VCaP (cell line): ENCODE results near the gene CES4A.
"Not testable (repeated sequence)": the region's sequence is repeated elsewhere in the genome, so short reads cannot be mapped to it uniquely, and the experiment has no call there.

Experiments
- H3K27ac ChIP-seq: fragments of 450-650 bp; 2 replicates; pipeline ENCODE4 v1.5.1; 2017
- TF ChIP-seq, protein P1 (sequence below): fragments of 450-650 bp; conservative IDR thresholded peaks from 2 replicates; pipeline ENCODE4 v1.5.1; 2017; ENCODE audit warnings: mild to moderate bottlenecking, moderate library complexity

Gene CES4A

GRCh38 chr16:66988197-66988788, at the start of gene CES4A:
Gene CES4A (plus strand): TSS chr16:66988589. CDS start chr16:66988773, 184 bp downstream.
- no peak within 1 kb of the TSS for H3K27ac ChIP-seq
- TF ChIP-seq, protein P1, sequence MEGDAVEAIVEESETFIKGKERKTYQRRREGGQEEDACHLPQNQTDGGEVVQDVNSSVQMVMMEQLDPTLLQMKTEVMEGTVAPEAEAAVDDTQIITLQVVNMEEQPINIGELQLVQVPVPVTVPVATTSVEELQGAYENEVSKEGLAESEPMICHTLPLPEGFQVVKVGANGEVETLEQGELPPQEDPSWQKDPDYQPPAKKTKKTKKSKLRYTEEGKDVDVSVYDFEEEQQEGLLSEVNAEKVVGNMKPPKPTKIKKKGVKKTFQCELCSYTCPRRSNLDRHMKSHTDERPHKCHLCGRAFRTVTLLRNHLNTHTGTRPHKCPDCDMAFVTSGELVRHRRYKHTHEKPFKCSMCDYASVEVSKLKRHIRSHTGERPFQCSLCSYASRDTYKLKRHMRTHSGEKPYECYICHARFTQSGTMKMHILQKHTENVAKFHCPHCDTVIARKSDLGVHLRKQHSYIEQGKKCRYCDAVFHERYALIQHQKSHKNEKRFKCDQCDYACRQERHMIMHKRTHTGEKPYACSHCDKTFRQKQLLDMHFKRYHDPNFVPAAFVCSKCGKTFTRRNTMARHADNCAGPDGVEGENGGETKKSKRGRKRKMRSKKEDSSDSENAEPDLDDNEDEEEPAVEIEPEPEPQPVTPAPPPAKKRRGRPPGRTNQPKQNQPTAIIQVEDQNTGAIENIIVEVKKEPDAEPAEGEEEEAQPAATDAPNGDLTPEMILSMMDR: no peak

- H3K27ac ChIP-seq: no peak overlapping the region
- TF ChIP-seq, protein P1: no peak
Observed at GRCh38 chr16:66939366-66939765, 49.0 kb upstream of the CES4A start.

- TF ChIP-seq, protein P1: no peak
Observed at GRCh38 chr16:66940236-66940635, 48.2 kb upstream of the CES4A start.

GRCh38 chr16:66942981-66943380, 45.4 kb upstream of the CES4A start:
- no peak overlapping the region for H3K27ac ChIP-seq
- TF ChIP-seq, protein P1: no peak

More at GRCh38 chr16:66940236-66940635, 48.2 kb upstream of the CES4A start:
- H3K27ac ChIP-seq: no peak overlapping the region

DNA sequence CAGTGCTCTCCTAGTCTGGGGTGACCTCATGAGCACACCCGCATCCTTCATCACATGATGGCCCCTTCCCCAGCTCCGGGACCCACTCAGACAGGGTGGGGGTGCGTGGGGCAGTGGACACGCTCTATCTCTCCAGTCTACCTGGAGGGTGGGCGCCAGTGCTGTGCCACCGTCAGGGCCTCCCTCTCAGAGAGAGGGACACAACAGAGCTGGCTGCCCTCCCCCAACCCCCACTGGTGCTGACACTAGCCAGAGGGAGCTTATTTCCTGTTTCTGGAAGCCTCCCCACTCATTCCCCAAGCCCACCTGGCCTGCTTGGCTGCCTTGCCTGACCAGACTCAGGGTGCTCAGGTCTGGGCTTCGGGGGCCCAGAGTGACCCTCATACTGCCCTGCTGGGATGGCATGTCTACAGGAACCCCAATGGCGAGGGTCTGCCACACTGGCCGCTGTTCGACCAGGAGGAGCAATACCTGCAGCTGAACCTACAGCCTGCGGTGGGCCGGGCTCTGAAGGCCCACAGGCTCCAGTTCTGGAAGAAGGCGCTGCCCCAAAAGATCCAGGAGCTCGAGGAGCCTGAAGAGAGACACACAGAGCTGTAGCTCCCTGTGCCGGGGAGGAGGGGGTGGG, 44.8 kb upstream of the CES4A start:
- no peak overlapping the region for H3K27ac ChIP-seq
- TF ChIP-seq, protein P1: no peak

GRCh38 chr16:66944054-66944441, 44.3 kb upstream of the CES4A start:
- TF ChIP-seq, protein P1: no peak
- no peak overlapping the region for H3K27ac ChIP-seq

DNA sequence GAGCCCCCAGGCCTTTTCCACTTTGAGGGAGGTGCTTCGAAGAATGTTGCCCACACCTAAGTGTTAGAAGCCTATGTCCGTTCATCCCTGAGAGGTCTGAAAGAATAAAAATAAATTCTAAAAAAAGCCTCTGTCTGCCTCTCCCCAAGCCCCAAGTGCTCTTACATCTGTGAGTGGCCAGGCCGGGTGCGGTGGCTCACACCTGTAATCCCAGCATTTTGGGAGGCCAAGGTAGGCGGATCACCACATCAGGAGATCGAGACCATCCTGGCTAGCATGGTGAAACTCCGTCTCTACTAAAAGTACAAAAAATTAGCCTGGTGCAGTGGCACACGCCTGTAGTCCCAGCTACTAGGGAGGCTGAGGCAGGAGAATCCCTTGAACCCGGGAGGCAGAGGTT, 43.4 kb upstream of the CES4A start:
- H3K27ac ChIP-seq: not testable (repeated sequence)

DNA sequence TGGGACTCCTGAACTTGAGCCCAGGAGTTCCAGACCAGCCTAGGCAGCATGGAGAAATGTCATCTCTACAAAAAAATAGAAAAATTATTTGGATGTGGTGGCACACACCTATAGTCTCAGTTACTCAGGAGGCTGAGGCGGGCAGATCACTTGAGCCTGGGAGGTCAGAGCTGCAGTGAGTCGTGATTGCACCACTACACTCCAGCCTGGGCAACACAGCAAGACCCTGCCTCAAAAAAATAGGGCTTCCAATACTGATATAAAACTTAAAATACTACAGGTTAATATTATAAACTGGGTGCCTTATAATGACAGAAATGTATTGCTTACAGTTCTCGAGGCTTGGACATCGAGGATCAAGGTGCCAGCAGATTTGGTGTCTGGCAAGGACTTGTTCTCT, 42.5 kb upstream of the CES4A start:
- H3K27ac ChIP-seq: no peak overlapping the region
- TF ChIP-seq, protein P1: no peak
